Upper lobe of right lung (tissue), 1 donor: ENCODE results near the gene C1orf21. TPM values are rescaled to one million over a fixed set of nuclear protein-coding genes. Genes with fewer than 3 reads are reported as not detected.

ENCODE experiments used
- ATAC-seq: fragments of 200-7000 bp; cut with Tn5 transposase; one replicate; pipeline ENCODE4 v1.9.1; 2020; ENCODE audit warnings: mild to moderate bottlenecking, moderate library complexity
- DNase-seq: peaks from one replicate; pipeline ENCODE4 v3.0.0-alpha.2; 2020
- H3K27ac ChIP-seq: fragments of 200-600 bp; one replicate; pipeline ENCODE4 v1.8.0; 2022
- H3K27me3 ChIP-seq: fragments of 200-600 bp; one replicate; pipeline ENCODE4 v1.8.0; 2022; ENCODE audit warnings: mild to moderate bottlenecking
- H3K36me3 ChIP-seq: fragments of 200-600 bp; one replicate; pipeline ENCODE4 v1.8.0; 2022
- H3K4me1 ChIP-seq: fragments of 200-600 bp; one replicate; pipeline ENCODE4 v1.8.0; 2022
- H3K4me3 ChIP-seq: fragments of 200-600 bp; one replicate; pipeline ENCODE4 v1.8.0; 2022; ENCODE audit warnings: mild to moderate bottlenecking
- H3K9me3 ChIP-seq: fragments of 200-600 bp; one replicate; pipeline ENCODE4 v1.8.0; 2022
- intact Hi-C: fragments of 100-400 bp; cut with DNase I; formaldehyde crosslinking; loops from one replicate; pipeline ENCODE4 v1.11.0; 2022
- total RNA-seq: library from RNA; stranded (reverse); fragmentation: NEBNext Ultra II Directional; extraction: Animal tissue kit (Norgen Biotek cat#: 25700); gene quantifications from one replicate; pipeline ENCODE4 v1.2.1, GENCODE V29; 2021
- TF ChIP-seq, protein P1 (sequence below): fragments of 200-600 bp; IDR thresholded peaks from one replicate; pipeline ENCODE4 v1.8.0; 2022; ENCODE audit warnings: antibody characterized with exemption
- donor health status: DM: no; HTN: yes; CAD: no; lungs with severe emphysema.

The C1orf21 gene
- total RNA-seq, 1 donor from 2014 or later = 78.8 TPM

DNA sequence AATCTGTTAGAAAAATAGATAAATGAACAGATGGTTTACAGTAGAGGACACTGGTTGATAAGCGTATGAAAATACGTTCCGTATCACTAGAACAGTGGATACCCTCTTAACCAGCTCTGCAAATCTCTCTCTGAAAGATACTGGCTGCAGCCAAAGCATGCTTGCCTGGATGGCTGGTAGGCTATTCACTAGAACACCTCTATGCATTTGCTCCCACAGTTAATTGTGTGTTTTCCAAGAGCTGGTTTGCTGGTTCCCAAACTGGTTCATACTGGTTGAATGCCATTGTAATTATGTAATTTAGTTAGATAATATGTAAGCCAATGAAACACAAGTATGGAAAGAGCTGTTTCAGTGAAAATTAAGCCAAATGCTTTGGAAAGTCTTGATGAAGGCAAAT lies 126.6 kb downstream of the C1orf21 start:
- H3K27ac ChIP-seq = no peak overlapping the region
- H3K4me3 ChIP-seq = no peak overlapping the region
- no peaks in the 10 kb centered on the region for H3K9me3 ChIP-seq
- TF ChIP-seq, protein P1, sequence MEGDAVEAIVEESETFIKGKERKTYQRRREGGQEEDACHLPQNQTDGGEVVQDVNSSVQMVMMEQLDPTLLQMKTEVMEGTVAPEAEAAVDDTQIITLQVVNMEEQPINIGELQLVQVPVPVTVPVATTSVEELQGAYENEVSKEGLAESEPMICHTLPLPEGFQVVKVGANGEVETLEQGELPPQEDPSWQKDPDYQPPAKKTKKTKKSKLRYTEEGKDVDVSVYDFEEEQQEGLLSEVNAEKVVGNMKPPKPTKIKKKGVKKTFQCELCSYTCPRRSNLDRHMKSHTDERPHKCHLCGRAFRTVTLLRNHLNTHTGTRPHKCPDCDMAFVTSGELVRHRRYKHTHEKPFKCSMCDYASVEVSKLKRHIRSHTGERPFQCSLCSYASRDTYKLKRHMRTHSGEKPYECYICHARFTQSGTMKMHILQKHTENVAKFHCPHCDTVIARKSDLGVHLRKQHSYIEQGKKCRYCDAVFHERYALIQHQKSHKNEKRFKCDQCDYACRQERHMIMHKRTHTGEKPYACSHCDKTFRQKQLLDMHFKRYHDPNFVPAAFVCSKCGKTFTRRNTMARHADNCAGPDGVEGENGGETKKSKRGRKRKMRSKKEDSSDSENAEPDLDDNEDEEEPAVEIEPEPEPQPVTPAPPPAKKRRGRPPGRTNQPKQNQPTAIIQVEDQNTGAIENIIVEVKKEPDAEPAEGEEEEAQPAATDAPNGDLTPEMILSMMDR = no peak
- ATAC-seq (no peak), DNase-seq (no peak)
- intact Hi-C loops = no loop called here
- H3K36me3 ChIP-seq = no peaks in the 10 kb centered on the region
- H3K27me3 ChIP-seq = no peaks in the 10 kb centered on the region
- peaks cover 12% of the 10 kb centered on the region for H3K4me1 ChIP-seq

DNA sequence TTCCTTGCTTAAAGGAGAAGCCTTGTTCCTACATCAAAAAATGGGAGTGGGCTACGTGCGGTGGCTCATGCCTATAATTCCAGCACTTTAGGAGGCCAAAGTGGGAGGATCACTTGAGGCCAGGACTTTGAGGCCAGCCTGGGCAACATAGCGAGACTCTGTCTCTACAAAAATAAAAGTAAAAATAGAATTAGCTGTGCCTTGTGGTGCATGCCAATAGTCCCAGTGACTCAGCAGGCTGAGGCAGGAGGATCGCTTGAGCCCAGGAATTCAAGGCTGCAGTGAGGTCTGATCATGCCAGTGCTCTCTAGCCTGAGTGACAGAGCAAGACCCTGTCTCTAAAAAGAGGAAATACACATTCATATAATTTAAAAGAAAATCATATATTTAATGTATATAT lies 127.1 kb downstream of the C1orf21 start:
- no peak for ATAC-seq
- peaks cover 6% of the 10 kb centered on the region for H3K4me1 ChIP-seq
- TF ChIP-seq, protein P1 = no peak
- H3K27me3 ChIP-seq = no peaks in the 10 kb centered on the region
- no peak overlapping the region for H3K27ac ChIP-seq
- H3K4me3 ChIP-seq = no peak overlapping the region
- intact Hi-C loops = no loop called here
- H3K9me3 ChIP-seq = no peaks in the 10 kb centered on the region
- H3K36me3 ChIP-seq = no peaks in the 10 kb centered on the region
- DNase-seq = no peak

DNA sequence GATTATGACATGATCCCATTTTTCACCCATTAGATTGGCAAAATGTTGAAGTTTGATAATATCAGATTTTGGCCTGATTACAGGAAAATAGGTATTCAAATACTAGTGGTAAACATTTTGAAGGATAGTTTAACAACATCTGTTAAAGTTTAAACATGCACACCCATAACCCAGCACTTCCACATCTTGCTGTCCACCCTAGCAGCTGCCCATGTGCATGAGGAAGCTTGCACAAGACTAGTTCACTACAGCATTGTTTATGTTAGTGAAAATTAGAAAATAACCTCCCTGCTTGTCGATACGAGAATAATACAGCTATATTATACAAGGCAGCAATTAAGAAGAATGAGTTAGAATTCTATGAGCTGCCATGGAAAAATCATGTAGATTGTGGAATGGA lies 127.6 kb downstream of the C1orf21 start:
- intact Hi-C loops = no loop called here
- Histone ChIP-seq H3K4me3 (no peak overlapping the region), H3K4me1 (peaks cover 3% of the 10 kb centered on the region), H3K36me3 (no peaks in the 10 kb centered on the region), H3K9me3 (no peaks in the 10 kb centered on the region), H3K27me3 (no peaks in the 10 kb centered on the region), H3K27ac (no peak overlapping the region)
- TF ChIP-seq, protein P1 = no peak
- DNase-seq (no peak), ATAC-seq (no peak)

DNA sequence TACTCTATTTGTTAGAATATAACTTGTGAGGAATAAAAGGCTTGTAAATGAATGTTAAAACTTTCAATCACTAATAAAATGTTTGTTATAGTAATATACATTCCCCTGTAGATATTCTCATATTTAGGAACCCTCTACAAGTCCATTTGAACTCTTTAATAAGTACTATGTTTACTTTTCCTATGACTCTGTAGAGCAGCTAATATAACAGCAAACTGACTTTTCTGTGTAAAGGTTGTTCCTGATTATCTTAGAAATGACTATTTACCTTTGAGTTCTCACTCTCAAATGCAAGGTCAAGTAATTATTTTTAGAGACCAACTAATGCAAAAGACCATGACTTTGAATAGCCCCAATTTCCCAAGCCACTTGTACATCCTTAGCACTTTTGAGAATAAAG lies 130.3 kb downstream of the C1orf21 start:
- TF ChIP-seq, protein P1 = no peak
- intact Hi-C loops = no loop called here
- peaks cover 3% of the 10 kb centered on the region for H3K4me1 ChIP-seq
- no peaks in the 10 kb centered on the region for H3K36me3 ChIP-seq
- H3K27me3 ChIP-seq = no peaks in the 10 kb centered on the region
- H3K4me3 ChIP-seq = no peak overlapping the region
- no peaks in the 10 kb centered on the region for H3K9me3 ChIP-seq
- no peak overlapping the region for H3K27ac ChIP-seq
- DNase-seq (no peak), ATAC-seq (no peak)

DNA sequence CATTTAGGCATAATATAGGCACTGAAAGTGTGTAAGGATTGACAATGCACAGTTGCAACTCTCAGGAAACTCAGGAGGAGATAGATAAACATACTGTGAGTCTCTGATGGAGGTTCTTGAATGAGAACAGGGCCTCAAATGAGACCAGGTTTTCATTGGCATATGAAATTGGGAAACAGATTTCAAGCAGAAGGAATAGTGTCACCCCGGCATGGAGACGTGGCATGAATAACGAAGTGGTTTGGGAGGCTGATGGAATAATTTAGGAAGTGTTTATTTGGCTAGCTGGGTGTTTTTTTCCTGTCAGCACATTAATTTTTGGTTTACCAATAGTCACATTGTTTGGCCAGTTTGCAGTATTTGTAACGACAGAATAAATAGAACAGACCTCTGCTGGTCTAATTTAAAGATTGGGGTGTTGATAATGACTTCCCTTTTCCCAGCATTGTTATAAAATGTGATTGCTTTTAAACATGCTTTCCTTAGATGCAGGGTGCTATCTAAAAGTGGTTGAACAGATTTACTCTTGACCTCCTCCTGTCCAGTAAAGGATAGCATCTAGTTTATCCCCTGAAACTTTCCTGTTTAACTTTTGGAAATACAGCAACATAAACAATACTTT lies 132.0 kb downstream of the C1orf21 start:
- DNase-seq (no peak), ATAC-seq (no peak)
- H3K9me3 ChIP-seq = no peaks in the 10 kb centered on the region
- H3K27me3 ChIP-seq = no peaks in the 10 kb centered on the region
- no peak overlapping the region for H3K4me3 ChIP-seq
- no peaks in the 10 kb centered on the region for H3K4me1 ChIP-seq
- intact Hi-C loops = no loop called here
- no peak overlapping the region for H3K27ac ChIP-seq
- no peaks in the 10 kb centered on the region for H3K36me3 ChIP-seq
- TF ChIP-seq, protein P1 = no peak

DNA sequence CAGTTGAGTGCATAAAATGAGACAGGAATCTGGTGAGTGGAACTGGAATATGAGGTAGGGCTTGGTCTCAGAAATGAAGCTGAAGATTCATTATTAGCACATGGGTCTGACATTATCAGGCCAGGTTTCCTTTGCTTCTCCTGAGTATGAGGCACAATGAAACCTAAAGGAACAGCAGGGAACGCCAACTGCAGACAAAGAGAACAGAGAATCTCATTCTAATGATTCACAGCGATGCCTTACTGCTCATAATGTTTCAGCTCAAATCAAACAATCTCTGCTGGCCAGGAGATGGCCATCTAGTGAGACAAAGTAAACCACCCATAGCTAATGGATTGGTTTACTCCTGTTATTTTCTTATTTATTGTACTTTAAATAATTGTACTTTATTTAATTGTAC lies 133.5 kb downstream of the C1orf21 start:
- Histone ChIP-seq H3K9me3 (no peaks in the 10 kb centered on the region), H3K27ac (no peak overlapping the region), H3K4me3 (no peak overlapping the region), H3K4me1 (no peaks in the 10 kb centered on the region), H3K36me3 (no peaks in the 10 kb centered on the region), H3K27me3 (no peaks in the 10 kb centered on the region)
- TF ChIP-seq, protein P1 = no peak
- no peak for DNase-seq
- intact Hi-C loops = no loop called here
- ATAC-seq = no peak
